NB4 (cell line): ENCODE measurements around the gene PRUNE2.

Experiments
- CTCF ChIP-seq: IDR thresholded peaks from one replicate; pipeline ENCODE4 v1.5.1; 2012; ENCODE audit warnings: low read depth, low read length
- POLR2A ChIP-seq: IDR thresholded peaks from 2 replicates; pipeline ENCODE4 v1.6.1; 2011; ENCODE audit warnings: mild to moderate bottlenecking; ENCODE audit not compliant: insufficient read length; ENCODE audit errors: extremely low read depth

GRCh38 chr9:76644647-76645250 lies 261.2 kb downstream of the PRUNE2 start:
- TF ChIP-seq POLR2A (no peak), CTCF (no peak)
